Left lung (tissue), 10 donors: Measurements from ENCODE around the gene WFDC11. TPM values are rescaled to one million over a fixed set of nuclear protein-coding genes. Genes with fewer than 3 reads are reported as not detected.
"Not testable (repeated sequence)": the region's sequence is repeated elsewhere in the genome, so short reads cannot be mapped to it uniquely, and the experiment has no call there.

Experiments
- ATAC-seq: fragments of 200-7000 bp; cut with Tn5 transposase; one replicate; pipeline ENCODE4 v1.9.1; 2020; ENCODE audit warnings: moderate library complexity
- DNase-seq, 4 donors: peaks; one replicate each; pipeline ENCODE4 v3.0.0-alpha.2; 2013 to 2020
- H3K27ac ChIP-seq, 2 donors: fragments of 200-600 bp; sonication (generic) in 1 of 2; one replicate each; pipeline versions ENCODE4 v1.5.0 to v1.8.0; 2020 to 2021
- H3K27me3 ChIP-seq, 2 donors: fragments of 200-600 bp; sonication (generic) in 1 of 2; one replicate each; pipeline versions ENCODE4 v1.5.0 to v1.8.0; 2020 to 2021
- H3K36me3 ChIP-seq, 2 donors: fragments of 200-600 bp; sonication (generic) in 1 of 2; one replicate each; pipeline versions ENCODE4 v1.5.0 to v1.8.0; 2020 to 2021
- H3K4me1 ChIP-seq, 2 donors: fragments of 200-600 bp; one replicate each; pipeline ENCODE4 v1.8.0; 2021
- H3K4me3 ChIP-seq, 2 donors: fragments of 200-600 bp; sonication (generic) in 1 of 2; one replicate each; pipeline versions ENCODE4 v1.5.0 to v1.8.0; 2020 to 2021; ENCODE audit warnings: mild to moderate bottlenecking in 1 of 2
- H3K9me3 ChIP-seq, 2 donors: fragments of 200-600 bp; sonication (generic) in 1 of 2; one replicate each; pipeline versions ENCODE4 v1.5.0 to v1.8.0; 2020 to 2021
- CTCF ChIP-seq, 2 donors: fragments of 200-600 bp; sonication (generic) in 1 of 2; IDR thresholded peaks; one replicate each; pipeline versions ENCODE4 v1.5.0 to v1.8.0; 2021; ENCODE audit warnings: antibody characterized with exemption in 2 of 2
- intact Hi-C, 2 donors: fragments of 100-400 bp; cut with DNase I; formaldehyde crosslinking; loops; one replicate each; pipeline versions ENCODE4 v1.11.2 to v1.14.2; 2022
- polyA plus RNA-seq, 6 donors: library from polyadenylated mRNA; unstranded; fragments of 120-200 nt; gene quantifications; one replicate each; pipeline ENCODE4 v1.2.1, GENCODE V29; 2013; ENCODE audit not compliant: insufficient read length in 6 of 6
- total RNA-seq, 2 donors: library from RNA; stranded (reverse); fragmentation: NEBNext Ultra II Directional; extraction: Animal tissue kit (Norgen Biotek cat#: 25700); gene quantifications; one replicate each; pipeline ENCODE4 v1.2.1, GENCODE V29; 2021
- donor health status: DM: no; HTN: yes; CAD: no.
- donor health status: DM: no; HTN: no; CAD: no.

WFDC11 gene
- total and polyA plus RNA-seq, 8 donors, result not detected

- Histone ChIP-seq H3K4me3 (no peak overlapping the region), H3K36me3 (no peaks in the 10 kb centered on the region), H3K4me1 (no peaks in the 10 kb centered on the region), H3K27ac (no peak overlapping the region), H3K9me3 (no peaks in the 10 kb centered on the region), H3K27me3 (no peaks in the 10 kb centered on the region)
- DNase-seq (no peak), ATAC-seq (no peak)
- intact Hi-C loops, result no loop called here
- TF ChIP-seq CTCF (IDR thresholded peaks at IDR 0.05), result no peak
Observed at GRCh38 chr20:45649312-45649863, 20.7 kb downstream of the WFDC11 start.

- H3K4me1 ChIP-seq, result no peaks in the 10 kb centered on the region
- no peaks in the 10 kb centered on the region for H3K9me3 ChIP-seq
- DNase-seq (no peak), ATAC-seq (no peak)
- H3K27me3 ChIP-seq, result no peaks in the 10 kb centered on the region
- intact Hi-C loops, result no loop called here
- H3K27ac ChIP-seq, result no peak overlapping the region
- no peak for TF ChIP-seq CTCF (IDR thresholded peaks at IDR 0.05)
- no peak overlapping the region for H3K4me3 ChIP-seq
- H3K36me3 ChIP-seq, result no peaks in the 10 kb centered on the region
Observed at GRCh38 chr20:45647441-45648050, 22.5 kb downstream of the WFDC11 start.

GRCh38 chr20:45646875-45647274 lies 23.2 kb downstream of the WFDC11 start:
- H3K9me3 ChIP-seq, result no peaks in the 10 kb centered on the region
- H3K36me3 ChIP-seq, result no peaks in the 10 kb centered on the region
- H3K27me3 ChIP-seq, result no peaks in the 10 kb centered on the region
- no peaks in the 10 kb centered on the region for H3K4me1 ChIP-seq
- intact Hi-C loops, result no loop called here
- no peak overlapping the region for H3K27ac ChIP-seq
- no peak for TF ChIP-seq CTCF (IDR thresholded peaks at IDR 0.05)
- DNase-seq (no peak), ATAC-seq (peak; percentile 40)
- H3K4me3 ChIP-seq, result no peak overlapping the region

- H3K27ac ChIP-seq, H3K9me3 ChIP-seq, intact Hi-C loops, H3K27me3 ChIP-seq, H3K36me3 ChIP-seq, H3K4me1 ChIP-seq, ATAC-seq, DNase-seq, H3K4me3 ChIP-seq: not testable (repeated sequence)
Observed at GRCh38 chr20:45645869-45646268, 24.2 kb downstream of the WFDC11 start.

GRCh38 chr20:45641076-45641475 lies 29.0 kb downstream of the WFDC11 start:
- H3K4me1 ChIP-seq, H3K9me3 ChIP-seq, intact Hi-C loops, H3K4me3 ChIP-seq, H3K27me3 ChIP-seq, ATAC-seq, H3K27ac ChIP-seq, H3K36me3 ChIP-seq, DNase-seq: not testable (repeated sequence)

- no peaks in the 10 kb centered on the region for H3K36me3 ChIP-seq
- no peak for TF ChIP-seq CTCF (IDR thresholded peaks at IDR 0.05)
- ATAC-seq (no peak), DNase-seq (no peak)
- H3K4me3 ChIP-seq, result no peak overlapping the region
- no peaks in the 10 kb centered on the region for H3K27me3 ChIP-seq
- no peaks in the 10 kb centered on the region for H3K4me1 ChIP-seq
- H3K27ac ChIP-seq, result no peak overlapping the region
- intact Hi-C loops, result no loop called here
- no peaks in the 10 kb centered on the region for H3K9me3 ChIP-seq
Observed at GRCh38 chr20:45639687-45640086, 30.4 kb downstream of the WFDC11 start.
